ENCODE results near the gene GFM1.

GFM1 gene

DNA sequence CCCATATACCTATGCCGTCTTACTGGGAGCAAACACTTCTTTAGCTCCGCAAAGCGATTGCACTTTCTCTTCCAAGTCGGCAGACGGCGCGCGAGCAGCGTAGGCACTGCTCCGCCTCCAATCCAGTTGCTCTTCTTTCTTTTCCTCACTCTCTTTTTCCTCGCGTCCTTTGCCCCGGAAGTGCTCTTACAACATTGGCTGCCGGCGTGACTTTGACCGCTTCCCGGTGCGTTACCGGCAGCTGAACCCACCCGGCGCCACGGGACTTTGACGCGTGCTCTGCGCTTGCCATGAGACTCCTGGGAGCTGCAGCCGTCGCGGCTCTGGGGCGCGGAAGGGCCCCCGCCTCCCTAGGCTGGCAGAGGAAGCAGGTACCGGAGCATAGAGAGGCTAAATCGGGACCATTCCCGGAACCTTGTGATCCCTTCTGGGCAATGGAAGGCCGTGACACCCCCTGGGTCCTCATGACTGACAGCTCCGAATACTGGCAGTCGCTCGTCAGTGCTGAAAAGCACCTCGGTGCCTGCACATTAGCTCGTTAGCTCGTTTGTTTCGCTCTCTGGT, at the start of gene GFM1:
GFM1 (plus strand) TSS at position 183 of the 564 bp plus-strand sequence; CDS start at position 291, 108 bp downstream.
- peak; percentile 92 for DNase-seq

- no peak for DNase-seq
Measured at GRCh38 chr3:158600787-158601186, 43.5 kb upstream of the GFM1 start.

DNA sequence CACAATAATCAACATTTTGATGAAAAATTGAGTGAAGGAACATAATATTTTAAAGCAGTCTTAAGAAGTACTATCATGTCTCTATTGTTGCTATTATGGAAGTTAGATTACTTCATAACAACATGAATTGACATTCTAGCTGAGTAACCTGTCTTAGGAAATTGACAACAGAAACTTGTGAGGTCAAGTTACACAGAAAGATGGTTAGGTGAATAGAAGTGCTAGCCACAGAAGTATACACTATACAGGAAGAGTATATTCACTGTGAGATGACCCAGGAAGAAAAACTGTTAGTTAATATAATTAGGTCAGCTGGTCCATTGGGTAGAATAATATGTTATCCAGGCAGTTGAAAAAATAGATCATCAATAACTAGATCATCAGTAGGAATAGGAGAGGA, 42.1 kb upstream of the GFM1 start:
- DNase-seq: no peak

GRCh38 chr3:158617982-158618875, 26.1 kb upstream of the GFM1 start:
- no peak for DNase-seq

DNA sequence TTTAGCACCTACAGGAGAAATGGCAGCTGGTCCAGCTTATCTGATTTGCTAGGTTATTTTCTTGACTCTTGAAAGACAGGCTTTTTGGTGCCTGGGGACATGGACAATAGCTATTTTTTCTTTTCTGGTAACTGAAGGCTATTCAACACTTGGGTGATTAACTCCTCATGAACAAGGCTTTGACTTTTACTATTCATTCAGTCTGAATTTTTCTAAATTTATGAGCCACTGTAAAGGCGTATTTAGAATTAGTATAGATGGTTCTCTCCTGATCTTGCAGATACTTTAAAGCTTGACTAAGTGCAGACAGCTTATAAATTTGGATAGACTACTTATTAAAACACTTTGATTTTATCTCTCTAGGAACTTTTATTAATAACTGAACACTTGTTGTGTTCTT, 18.4 kb upstream of the GFM1 start:
- DNase-seq: no peak

DNA sequence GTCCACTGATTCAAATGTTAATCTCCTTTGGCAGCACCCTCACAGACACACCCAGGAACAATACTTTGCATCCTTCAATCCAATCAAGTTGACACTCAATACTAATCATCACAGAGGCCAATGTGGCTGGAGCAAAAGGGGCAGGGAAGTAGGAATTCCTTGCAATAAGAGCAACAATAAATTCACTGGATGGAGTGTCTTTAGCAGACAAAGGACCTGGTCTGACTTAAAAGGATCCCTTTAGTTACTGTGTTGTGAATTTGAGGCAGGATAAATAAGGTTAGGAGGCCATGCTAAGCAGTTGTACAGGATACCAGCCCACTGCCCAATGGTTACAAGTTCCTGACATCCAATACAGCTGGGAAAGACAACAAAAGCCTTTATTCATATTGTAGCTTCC, 12.3 kb upstream of the GFM1 start:
- DNase-seq: no peak

- DNase-seq: no peak
Measured at GRCh38 chr3:158640646-158641045, 3.7 kb upstream of the GFM1 start.

DNA sequence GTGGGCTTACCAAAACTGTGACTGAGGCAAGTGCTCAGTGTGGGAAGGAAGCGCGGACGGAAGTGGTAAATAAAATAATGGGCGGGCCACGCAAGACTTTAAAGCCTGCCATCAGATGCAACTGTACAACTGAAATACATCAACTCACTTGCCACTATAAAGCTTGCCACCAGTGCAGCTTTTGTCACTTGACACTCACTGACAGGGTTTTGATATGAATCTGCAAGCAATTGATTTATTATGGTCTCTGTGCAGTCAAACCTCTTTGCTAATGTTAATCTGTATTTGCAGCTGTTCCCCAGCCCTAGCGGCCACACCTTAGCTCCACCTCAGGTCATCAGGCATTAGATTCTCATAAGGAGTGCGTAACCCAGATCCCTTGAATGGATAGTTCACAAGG, 2.3 kb upstream of the GFM1 start:
- no peak for DNase-seq

- DNase-seq: no peak
Measured at GRCh38 chr3:158642474-158643210, 1.7 kb upstream of the GFM1 start.

- DNase-seq: no peak
Measured at GRCh38 chr3:158649791-158650190, 5.5 kb downstream of the GFM1 start.

DNA sequence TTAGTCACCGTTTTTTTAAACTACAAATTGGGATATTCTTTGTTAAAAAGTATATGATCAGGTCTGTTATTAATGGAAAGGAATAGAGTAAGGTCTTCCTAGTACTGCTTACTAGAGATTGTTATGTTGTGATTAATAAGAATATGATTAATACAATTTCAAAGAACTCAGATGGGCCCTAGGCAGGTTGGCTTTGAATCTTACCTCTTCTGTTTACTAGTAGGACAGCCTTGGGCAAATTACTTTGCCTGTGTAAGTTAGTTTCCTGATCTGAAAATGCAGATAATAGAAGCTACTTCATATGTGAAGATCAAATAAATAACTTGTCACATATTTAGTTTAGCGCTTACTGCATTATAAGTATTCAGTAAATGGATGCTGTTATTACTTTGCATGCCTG, 6.9 kb downstream of the GFM1 start:
- DNase-seq: no peak

GRCh38 chr3:158652463-158652862, 8.1 kb downstream of the GFM1 start:
- DNase-seq: no peak

DNA sequence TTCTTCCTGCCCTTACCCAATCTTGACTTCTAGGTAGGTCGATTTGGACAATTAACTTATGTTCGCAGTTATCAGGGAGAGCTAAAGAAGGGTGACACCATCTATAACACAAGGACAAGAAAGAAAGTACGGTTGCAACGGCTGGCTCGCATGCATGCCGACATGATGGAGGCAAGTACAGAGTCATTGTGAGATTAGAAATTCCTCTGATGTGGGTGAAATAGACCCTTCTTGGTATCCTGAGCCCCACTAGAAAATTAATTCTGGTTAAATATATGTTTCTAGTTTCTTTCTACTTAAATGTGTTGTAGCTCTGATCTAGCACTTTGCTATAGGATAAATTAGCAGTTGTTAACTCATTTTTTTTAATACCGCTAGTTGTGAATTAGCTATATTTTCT, 14.6 kb downstream of the GFM1 start:
- DNase-seq: no peak

DNA sequence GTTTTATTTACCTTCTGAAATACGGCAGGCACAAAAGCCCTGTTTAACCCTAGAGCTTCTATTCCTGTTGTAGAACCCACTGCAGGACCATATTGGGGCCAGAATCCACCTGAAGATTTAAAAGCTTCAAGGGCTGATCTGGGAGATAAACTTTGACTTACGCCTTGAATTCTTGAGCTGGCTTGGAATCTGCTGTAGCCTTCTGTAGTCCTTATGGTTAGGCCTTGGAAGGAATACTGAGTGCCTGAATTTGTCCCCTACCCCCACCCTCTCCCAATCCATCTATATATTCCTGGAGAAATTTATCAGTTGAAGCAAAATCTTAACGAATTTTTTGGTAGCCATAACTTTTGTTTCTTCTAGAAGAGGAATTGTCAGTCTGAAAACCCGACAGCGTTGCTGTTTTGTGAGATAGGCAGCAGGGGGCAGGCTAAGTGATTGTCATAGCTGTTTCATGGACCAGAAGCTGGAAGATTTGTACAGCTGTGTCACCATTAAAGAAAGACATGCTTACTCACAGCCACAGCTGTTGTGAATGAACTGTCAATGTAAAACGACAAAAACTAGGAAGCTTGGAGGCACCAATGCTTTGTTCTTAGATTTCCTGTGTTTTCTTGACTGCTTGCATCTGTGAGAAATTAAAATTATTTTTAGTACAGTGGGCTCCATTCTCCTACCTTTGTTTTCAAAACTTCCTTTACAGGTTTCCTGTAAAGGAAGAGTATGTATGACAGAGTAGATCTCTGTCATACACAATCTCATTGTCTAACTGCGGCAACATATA, 15.3 kb downstream of the GFM1 start:
- DNase-seq: no peak

DNA sequence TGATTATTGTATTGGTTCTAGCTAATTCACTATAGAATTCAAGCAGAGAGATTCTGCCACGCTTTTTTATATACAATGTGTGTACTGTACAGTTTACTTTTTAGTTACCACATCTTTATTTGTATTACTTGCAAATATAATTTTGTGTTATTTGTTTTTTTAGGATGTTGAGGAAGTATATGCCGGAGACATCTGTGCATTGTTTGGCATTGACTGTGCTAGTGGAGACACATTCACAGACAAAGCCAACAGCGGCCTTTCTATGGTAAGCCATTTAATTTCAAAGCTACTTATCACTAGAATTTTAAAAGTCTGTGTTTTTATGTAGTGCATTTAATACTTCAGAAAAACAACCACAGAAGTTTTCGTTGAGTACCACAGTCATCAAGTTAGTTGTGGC, 16.4 kb downstream of the GFM1 start:
- DNase-seq: no peak

DNA sequence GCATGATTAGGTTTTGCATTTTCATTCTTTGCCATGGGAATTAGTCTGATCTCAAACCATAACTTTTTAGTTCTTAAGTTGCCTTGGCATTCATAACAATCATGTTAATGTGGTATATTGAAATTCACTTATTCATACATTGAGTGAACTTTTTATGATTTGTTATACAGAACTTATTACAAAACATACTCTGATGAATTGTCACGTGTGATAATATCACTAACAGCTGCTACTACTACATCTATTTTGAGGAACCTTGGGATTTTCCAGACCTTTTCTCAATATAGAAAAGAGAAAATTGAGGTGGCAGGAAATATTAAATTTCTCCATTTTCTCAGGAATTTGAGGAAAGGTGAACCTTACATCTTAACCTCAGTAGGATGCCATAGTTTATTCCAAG, 18.9 kb downstream of the GFM1 start:
- DNase-seq: no peak

DNA sequence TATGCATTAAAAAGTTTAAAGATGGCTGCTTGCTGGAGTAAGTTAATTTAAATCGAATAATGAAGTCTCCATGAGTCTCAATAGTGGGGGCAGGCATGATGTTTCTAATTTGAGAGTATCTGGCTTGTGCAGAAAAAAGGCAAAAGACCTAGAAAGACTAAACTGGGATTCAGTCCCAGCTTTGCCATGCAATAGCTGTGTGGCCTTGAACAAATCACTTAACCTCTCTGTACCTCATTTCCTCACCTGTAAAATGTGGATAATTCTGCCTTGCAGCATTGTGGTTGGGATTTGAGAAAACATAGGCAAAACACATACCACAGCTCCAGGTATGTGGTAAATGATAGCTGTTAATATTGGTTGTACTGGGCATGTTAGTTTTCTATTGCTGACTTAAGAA, 19.5 kb downstream of the GFM1 start:
- no peak for DNase-seq

DNA sequence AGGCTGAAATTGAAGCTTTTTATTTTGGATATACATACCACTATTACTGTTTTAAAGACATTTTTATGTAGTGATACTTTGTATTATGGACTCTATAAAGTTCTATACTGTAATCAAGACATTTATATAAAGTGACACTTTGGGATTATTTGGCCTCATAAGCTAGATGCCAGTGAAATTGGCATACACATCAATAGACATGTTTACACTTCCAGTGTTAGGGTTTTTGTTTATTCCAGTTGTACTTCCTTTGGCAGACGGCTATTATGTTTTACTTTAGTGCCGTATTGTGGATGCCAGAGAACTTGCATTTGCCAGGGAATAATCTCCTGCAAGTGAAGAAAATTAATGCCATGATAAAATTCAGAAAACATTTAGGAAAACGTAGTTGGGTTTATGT, 22.1 kb downstream of the GFM1 start:
- DNase-seq: no peak

DNA sequence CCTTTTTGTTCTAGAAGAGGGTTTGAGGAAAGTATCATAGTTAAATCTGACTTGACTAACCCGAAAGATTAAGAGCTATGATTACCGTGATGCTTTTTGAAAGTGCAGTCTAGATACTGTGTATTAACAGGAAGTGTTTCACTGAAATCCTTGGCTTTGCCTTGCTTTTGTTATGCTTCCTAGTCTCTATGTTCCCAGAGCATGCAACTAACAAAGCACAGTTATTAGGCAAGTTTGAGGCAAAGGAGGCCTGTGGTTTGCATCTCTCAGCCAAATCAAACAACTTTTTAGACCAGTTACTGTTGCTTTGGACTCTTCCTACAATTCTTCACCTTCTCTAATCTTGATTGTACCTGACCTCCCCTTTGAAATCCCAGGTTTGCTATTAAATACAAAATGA, 24.2 kb downstream of the GFM1 start:
- no peak for DNase-seq

GRCh38 chr3:158671821-158672214, 27.5 kb downstream of the GFM1 start:
- no peak for DNase-seq

DNA sequence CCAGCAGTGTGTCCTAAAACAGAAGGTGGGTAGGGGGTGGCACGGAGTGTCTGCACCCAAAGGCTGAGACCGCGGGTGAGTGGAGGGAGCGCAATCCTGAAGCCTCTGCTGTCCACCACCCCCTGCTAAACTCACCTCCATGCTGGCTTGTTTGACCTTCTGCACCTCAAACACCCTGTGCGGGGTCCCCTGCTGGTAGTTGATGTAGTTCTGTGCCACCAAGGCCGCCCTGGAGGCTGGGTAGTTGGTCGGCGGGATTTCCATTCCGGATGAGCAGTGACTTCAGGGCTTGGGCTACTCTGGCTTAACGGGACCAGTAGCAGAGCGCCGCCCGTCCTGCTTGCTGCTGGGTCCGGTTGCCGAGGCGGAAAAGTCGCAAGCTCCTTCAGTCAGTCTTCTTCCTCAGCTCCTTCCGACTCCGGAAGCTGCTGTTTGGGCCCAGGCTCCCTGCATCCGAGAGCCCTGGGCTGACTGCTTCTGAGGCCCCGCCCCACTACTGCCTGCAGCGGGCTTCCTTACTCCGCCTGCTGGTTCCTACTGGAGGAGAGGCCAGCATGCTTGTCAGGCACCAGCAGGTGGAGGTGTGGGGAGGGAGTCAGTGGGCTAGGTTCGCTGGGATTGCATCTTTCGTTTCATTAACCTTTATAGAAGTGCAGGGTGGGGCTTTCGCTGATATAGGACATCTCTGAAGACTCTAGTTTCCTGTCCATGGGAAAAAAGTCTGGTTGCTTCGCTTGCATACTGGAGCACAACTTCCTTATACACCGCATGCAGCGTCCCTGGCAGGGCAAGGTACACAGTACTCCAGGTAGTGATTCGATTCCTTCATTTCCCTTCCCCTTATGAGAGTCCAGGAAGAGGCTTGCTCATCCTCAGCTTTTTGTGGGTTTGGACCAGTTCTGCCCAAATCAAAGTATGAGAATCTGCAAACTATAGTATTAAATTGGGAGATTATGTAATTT, 28.2 kb downstream of the GFM1 start, which contains the start of gene LXN:
LXN (minus strand) TSS at position 434 of the 962 bp plus-strand sequence; CDS start at position 264, 170 bp downstream.
- DNase-seq: no peak

DNA sequence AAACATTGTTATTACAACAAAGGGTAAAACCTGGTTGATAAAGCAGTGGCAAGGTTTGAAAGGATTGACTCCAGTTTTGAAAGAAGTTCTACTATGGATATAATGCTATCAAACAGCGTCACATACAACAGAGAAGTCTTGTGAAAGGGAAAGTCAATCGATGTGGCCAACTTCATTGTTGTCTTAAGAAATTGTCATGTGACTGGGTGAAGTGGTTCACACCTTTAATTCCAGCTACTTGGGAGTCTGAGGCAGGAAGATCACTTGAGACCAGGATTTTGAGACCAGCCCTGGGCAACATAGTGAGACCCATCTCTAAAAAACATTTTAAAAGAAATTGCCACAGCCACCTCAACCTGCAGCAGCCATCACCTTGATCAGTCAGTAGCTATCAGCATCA, 34.4 kb downstream of the GFM1 start:
- DNase-seq: no peak
